GM23248 (cell line): ENCODE data around the gene ACOT11.

Source experiments
- EZH2 ChIP-seq: fragments of 200-600 bp; sonication (generic); IDR thresholded peaks from 2 replicates; pipeline ENCODE4 v1.6.1; 2018; ENCODE audit warnings: antibody characterized with exemption, mild to moderate bottlenecking; ENCODE audit not compliant: insufficient read depth, poor library complexity, severe bottlenecking
- EZH2phosphoT487 ChIP-seq: fragments of 200-600 bp; sonication (generic); IDR thresholded peaks from 2 replicates; pipeline ENCODE4 v1.6.1; 2018; ENCODE audit warnings: antibody characterized with exemption, moderate library complexity, mild to moderate bottlenecking, low read depth; ENCODE audit not compliant: insufficient read depth

- TF ChIP-seq EZH2phosphoT487 (no peak), EZH2 (no peak)
These were observed 17.1 kb downstream of the ACOT11 start for GRCh38 chr1:54565113-54565501.
